Kidney glomerular epithelial cell (primary cell): ENCODE results near the gene RASA3.

Experiments
- DNase-seq: peaks from one replicate; lab custom pipeline; 2025; lab: John Stamatoyannopoulos, UW

The RASA3 gene

DNA sequence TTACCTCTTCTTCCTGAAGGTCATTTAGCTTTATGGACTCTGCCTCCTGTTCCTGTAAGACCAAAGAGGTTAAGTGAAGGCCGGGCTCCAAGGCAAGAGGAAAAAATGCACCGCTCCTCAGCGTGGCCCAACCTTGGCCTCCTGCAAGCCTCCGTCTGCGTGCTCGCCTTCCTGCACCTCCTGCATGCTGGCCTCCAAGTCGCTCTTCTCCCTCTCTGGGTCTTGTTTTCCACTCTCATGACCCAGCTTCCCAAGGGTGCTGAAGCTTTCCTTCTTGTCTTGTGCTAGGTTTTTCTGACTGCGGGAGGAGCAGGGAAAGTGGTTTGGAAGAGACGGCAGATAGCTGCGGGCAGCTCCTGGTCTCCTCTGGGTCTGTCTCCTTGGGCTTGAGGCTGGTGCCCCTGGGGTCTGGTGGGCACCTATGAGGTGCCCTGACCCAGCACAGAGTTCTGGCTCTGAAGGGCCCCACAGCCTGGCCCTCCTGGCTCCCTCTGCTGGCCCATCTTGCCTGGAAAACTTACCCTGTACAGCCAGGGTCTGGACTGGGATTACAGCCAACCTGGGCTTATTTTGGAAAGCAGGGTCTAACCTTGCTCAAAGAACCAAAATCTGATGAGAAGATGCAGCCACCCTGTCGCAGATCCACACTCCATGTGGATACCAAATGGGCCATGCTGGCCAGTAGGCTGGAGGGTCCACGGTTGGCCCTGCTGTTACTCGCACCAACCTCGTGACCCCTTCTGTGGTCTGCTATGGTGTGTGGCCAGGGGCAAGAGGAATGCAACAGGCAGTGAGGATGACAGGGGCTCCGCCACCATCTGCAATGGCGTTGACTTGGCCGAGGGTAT is 163.7 kb downstream of the RASA3 start:
- DNase-seq: no peak

DNA sequence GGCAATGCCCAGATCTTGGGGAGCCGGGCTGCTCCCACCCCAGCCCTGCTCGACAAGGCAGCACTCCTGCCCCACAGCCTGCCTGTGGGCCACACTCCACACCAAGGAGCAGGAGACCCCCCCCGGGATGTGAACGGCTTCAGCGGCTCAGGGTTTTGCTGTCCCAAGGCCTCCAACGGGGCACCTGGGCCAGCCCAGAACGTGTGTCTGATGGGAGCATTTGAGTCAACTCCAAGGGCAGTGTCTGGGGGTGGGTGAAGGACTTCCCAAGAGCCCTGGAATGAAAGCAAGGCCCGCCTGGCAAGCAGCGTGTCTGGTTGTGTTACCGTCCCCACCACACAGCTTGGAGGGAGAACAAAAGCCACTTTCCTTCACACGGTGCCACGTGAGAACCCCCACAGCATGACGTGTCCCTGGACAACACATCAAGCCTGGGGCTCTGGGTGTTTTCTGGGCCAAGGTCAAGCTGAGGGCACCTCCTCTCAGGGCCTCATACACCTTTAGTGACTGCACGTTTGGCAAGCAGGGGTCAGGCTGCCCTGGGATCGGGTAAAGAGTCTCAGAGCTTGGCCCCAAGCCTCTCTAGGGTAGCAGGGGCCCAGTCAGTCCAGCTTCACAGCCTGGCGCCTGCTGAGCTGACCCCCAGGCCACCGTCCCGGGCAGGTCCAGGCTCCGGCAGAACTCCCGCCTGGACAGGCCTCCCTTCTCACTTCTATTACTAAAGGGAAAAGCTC is 164.5 kb downstream of the RASA3 start:
- DNase-seq: no peak

DNA sequence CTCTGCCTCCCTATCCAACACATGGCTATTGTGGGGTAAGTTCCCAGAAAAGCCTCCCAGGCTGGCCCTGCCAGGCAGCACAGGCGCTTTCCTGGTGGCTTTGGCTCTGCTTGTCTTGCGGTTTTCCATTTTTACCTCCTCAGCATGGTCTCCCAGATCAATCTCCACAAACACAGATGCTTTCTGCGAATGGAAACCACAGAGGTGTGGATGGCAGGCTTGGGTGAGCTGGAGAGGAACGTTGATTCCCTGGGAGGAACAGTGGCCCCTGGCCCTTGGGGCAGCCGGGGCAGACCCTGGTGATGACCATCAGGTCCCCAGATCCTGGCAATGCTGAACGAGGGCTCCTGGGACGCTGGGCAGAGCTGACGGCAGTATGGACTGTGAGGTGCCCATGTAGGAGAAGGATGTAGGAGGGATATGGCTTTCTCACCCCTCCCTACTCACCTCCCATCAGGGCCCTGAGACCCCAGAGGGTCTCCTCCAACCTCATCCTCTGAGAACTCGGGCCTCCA is 165.2 kb downstream of the RASA3 start:
- no peak for DNase-seq

DNA sequence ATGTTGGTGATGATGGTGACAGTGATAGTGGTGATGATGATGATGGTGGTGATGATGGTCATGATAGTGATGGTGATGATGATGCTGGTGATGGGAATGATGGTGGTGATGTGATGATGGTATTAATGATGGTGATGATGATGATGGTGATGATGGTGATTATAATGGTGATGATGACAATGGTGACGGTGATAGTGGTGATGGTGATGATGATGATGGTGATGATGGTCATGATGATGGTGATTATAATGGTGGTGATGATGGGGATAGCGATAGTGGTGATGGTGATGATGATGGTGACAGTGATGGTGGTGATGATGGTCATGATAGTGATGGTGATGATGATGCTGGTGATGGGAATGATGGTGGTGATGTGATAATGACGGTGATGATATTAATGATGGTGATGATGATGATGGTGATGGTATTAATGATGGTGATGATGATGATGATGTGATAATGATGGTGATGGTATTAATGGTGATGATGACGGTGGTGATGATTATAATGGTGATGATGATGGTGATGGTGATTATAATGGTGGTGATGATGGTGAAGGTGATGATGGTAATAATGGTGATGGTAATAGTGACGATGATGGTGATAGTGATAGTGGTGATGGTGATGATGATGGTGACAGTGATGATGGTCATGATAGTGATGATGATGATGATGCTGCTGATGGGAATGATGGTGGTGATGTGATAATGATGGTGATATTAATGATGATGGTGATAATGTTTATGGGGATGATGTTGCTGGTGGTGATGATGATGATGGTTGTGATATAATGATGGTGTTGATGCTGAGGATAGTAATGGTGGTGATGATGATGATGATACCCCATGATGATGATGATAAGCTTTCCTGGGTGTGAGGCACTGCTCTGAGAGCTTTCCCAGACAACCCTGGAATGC is 166.2 kb downstream of the RASA3 start:
- DNase-seq: no peak

DNA sequence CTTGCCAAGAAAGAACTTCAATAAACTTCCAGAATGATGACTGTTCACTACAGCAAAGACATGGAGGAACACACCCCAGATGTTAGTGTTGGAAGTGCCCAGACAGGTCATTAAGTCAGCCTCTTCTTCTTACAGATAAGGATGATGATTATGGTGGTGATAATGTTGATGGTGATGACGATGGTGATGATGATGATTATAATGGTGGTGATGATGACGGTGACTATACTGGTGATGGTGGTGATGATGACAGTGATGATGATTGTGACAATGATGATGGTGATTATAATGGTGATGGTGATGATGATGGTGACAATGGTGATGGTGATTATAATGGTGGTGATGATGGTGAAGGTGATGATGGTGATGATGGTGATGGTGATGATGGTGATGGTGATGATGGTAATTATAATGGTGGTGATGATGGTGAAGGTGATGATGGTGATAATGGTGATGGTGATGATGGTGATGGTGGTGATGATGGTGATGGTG is 167.0 kb downstream of the RASA3 start:
- DNase-seq: no peak

DNA sequence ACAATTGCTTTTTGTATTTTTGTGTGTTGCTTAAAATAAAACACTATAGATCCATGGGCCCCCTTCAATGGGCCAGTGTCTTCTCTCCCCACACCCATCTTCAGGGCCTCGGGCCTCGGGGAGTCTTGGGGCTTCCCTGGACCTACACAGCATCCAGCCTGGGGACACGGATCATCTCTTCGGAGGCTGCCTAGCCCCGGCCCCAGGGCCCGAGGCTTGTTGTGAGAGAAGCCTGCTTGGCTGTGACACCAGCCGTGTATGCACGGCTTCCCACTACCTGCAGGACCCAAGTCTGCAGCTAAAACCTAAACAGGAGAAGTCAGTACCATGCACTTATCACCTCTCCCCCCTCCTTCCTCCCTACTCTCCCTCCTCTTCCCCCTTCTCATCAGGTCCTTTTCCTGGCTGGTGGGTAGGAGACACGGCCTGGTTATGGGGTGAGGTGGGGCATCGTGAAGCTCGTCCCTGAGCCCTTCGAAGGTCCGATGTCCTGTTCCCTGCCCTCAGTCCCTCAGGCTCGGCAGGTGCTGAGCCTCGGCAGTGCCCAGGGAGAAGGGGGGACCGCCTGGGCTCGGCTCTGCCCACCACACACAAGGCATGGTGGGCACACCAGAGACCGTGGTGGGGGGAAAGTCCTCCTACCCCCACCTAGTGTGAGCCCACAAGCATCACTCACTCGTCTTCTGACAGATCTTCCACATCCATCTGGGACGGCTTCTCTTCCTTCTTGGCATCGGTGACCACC is 168.0 kb downstream of the RASA3 start:
- no peak for DNase-seq

DNA sequence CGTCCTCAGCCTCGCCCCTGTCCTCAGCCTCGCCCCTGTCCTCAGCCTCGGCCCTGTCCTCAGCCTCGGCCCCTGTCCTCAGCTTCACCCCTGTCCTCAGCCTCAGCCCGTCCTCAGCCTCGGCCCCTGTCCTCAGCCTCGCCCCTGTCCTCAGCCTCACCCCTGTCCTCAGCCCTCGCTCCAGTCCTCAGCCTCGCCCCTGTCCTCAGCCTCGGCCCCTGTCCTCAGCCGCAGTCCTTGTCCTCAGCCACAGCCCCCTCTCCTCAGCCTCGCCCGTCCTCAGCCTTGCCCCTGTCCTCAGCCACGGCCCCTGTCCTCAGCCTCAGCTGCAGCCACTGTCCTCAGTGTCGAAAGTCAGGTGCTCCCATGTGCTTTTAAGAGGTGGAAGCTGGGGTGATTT is 169.0 kb downstream of the RASA3 start:
- DNase-seq: no peak

DNA sequence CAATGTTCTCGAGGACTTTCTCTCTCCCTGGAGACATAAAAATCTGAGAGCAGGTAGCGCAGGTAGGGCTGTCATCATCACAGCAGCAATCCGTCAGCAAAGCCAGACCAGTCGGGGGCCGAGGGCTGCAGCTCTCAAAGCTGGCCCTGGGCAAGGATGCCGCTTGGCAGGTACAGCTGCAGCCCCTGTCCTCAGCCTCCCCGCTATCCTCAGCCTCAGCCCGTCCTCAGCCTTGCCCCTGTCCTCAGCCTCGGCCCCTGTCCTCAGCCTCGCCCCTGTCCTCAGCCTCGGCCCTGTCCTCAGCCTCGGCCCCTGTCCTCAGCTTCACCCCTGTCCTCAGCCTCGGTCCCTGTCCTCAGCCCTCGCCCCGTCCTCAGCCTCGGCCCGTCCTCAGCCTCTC is 169.4 kb downstream of the RASA3 start:
- no peak for DNase-seq

DNA sequence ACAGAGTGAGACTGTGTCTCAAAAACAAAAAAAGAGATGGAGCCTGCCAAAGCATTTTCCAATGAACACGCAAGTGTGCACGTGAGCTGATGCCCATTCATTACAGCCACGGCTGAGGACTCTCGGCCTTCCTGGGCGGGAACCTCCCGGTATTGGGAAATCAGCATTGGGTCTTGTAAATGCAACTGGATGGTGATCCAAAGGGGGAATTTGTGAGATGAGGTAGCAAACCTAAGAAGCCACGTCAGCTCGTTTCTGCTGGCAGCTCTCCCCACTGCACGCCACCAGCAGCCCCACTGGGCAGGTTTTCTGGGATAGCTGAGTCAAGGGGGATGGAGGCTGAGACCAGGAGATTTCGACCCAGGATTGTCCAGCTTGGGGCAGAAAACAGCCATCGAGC is 170.0 kb downstream of the RASA3 start:
- no peak for DNase-seq

DNA sequence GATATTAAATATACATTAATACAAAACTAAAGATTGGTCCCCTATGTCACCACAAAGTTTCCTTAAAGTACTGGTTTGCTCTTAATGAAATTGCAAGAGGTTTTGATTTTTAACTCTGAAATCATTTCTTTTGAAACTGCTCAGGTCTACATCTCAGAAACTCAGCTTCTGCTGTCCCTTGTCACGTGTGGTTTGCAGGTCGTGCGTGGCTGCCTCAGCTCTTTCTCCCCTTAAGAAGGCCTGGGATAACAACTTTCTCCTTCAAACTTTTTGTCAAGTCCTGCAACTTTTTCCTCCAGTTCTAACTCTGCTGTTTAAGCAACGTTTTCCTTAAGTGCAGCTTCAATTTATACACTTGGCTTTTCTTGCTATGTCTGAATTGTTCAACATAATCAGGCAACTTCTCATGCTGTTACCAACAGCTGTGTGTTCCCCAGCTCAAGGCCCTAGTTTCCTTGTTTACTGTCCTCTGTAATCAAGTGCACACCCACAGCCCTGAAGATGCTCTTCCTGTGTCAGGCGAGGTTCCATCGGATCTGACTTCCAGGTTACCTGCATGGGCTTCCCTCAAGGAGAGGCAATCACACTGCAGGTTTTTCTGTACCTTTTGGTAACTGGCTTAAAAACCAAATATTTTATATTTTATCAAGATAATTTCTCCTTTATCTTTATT is 172.0 kb downstream of the RASA3 start:
- DNase-seq: no peak

DNA sequence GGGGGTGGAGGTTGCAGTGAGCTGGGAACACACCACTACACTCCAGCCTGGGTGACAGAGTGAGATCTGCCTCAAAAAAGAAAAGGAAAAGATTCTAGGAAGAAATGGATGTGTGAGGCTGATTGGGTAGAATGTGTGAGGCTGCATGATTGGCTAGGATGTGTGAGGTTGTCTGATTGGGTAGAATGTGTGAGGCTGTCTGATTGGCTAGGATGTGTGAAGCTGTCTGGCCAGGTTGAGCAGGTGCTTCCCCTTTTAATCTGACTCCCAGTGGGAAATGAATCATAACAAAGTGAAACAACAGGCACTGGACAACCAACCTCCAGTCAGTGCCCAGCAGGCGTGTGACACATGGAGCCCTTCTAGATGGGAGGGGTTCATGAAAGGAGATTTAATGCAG is 173.2 kb downstream of the RASA3 start:
- DNase-seq: no peak

DNA sequence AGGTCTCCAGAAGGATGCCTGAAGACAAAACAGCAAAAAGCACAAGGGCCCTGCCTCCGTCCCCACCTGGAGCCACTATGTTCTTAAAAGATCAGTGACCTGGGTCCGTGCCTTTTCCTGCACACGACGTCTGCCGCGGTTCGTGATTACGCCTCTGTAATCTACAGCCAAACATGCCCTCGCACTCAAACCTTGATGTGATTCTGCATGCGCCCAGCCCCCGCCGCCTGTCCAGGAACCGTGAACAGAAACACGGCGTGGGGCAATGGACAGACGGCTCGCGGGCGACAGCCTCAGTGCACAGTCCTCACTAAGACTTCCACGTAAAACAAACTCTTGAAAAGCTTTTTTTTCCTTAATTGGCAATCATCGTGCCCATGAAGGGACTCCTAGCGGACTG is 174.1 kb downstream of the RASA3 start:
- DNase-seq: no peak

DNA sequence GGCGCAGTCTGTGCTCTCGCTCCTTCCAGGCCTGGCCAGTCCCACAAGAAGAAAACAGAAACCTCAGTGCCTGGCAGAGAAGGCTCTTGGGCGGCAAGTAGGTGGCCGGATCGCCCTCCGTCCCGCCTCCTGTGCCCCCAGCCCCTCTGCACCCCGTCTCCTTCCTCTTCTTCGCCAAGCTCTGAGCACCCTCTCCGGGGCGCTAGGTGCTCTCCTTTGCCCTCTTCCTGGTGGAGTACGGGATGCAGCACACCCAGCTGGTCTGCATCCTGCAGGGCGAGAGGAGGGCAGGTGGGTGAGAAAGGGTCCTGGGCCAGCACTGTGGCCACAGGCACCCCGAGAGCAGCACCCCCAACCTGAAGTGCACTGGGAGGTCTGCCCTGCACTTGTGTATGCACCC is 175.9 kb downstream of the RASA3 start:
- DNase-seq: no peak

DNA sequence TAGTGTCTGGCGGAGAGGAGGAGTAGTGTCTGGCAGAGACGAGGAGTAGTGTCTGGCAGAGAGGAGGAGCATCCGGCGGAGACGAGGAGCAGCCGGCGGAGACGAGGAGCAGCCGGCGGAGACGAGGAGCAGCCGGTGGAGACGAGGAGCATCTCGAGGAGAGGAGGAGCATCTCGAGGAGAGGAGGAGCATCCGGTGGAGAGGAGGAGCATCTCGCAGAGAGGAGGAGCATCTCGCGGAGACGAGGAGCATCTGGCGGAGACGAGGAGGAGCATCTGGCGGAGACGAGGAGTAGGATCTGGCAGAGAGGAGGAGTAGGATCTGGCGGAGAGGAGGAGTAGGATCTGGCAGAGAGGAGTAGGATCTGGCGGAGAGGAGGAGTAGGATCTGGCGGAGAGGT is 176.7 kb downstream of the RASA3 start:
- no peak for DNase-seq

DNA sequence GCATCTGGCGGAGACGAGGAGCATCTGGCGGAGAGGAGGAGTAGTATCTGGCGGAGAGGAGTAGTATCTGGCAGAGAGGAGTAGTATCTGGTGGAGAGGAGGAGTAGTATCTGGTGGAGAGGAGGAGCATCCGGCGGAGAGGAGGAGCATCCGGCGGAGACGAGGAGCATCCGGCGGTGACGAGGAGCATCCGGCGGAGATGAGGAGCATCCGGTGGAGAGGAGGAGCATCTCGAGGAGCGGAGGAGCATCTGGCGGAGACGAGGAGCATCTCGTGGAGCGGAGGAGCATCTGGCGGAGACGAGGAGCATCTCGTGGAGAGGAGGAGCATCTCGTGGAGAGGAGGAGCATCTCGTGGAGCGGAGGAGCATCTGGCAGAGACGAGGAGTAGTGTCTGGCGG is 177.2 kb downstream of the RASA3 start:
- no peak for DNase-seq

DNA sequence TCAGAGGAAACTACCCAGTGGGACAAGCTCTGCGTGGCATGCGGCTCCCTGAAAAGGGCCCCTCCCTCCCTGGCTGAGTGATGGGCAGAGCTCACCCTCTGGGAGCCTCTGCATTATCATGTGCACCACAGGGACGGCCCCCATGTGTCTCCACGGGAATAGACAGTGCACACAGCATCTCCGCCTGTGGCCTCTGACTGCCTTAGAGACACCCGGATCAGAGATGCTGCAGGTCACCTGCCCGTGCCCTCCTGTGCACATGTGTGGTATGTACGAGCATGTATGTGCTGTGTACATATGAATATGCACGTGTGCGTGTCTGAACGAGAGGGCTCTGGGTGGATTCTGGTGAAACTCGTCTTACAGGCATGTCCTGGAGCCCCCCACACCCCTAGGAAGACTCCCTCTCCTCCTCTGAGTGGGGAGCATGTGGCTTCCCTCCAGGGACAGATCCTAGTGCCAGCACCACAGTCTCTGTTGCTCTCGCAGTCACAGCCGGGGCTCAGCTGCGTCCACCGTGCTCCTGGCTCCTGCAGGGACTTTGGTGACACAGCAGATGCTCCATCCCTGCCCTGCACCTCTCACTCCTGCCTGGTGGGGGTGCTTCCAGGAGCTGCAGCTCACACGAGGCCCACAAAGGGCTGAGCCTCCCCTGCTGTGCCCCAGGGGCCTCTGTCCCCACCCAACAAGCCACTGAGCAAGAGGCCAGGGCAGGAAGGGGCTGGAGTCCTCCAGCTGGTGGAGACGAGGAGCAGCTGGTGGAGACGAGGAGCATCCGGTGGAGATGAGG is 178.2 kb downstream of the RASA3 start:
- no peak for DNase-seq

DNA sequence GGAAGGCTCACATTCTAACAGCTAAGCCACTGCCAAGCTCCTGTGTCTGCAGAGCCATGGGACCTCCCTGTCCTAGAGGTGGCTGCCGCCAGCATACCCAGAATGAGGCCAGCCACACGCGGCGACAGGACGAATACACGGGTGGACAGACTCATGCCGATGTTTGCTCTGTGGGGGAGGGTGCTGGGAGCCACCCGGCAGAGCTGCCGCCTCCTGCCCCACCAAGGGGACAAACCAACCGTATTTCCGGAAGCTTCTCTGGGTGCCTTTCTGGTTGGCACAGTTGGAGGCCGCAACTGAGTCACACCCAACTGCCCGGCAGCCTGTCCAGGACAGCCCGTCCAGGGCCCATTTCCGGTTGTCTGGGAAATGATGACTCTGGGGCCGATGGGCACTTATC is 178.9 kb downstream of the RASA3 start:
- no peak for DNase-seq

DNA sequence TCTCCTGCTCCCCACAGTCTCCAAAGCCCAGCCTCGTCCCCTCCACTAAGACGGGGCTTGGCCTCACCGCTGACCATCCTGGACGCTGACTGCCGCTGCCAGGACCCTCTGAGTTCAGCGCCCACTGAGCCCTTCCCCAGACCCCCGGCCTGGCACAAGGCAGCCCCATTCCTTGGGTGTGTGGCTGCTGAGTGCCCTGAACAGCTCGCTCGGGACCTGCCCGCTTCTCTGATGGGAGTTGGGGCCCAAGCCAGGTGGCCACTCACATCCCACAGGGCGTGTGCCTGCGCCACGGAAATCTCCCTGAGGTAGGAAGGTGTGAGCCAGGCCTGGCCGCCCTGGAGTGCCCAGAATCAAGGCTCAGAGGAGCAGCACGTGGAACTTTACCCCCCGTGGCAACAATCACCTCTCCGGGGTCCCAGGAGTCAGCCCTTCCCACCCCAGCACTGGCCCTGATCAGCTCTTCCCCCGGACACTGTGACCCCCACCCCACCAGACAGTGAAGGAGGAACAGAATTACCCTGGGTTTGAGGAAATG is 179.4 kb downstream of the RASA3 start:
- no peak for DNase-seq

DNA sequence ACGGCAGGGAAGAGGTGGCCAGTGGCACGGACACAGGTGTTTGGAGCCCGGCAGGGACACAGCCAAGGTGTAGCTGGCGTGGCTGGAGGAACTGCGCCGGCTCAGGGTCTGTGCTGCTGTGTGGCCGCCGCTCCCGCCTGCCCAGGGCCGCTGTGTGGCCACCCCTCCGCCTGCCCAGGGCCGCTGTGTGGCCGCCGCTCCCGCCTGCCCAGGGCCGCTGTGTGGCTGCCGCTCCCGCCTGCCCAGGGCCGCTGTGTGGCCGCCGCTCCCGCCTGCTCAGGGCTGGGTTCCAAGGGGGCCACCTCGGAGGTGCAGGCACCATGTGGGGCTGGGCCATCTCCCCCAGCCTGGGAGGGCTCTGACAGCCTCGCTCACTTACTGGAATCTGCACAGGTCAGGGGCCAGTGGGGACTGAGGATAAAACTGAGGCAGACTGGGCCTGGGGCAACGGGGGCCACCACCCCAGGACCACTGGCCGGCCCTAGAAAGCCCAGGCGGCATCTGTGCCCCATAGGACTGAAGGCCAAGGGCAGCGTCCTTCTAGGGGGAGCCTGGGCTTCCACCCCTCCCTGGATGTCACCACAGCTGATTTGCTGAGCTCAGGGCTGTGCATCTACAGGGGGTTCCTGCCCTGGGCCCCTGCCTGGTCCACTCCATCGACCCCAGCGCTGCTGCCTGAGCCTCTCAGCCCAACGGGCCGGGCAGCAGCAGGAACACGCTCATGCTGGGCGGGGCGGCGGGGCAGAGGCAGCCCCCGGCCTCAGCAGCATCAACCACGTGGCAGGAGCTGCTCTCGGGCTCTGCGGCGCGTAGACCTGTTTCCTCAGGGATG is 180.1 kb downstream of the RASA3 start:
- no peak for DNase-seq
